HG03280 (cell line): Measurements from ENCODE around the gene MRPL32.

ENCODE experiments used
- ATAC-seq: cut with Tn5 transposase; IDR thresholded peaks from one replicate; pipeline ENCODE4 v1.9.1; 2021; ENCODE audit warnings: mild to moderate bottlenecking, moderate library complexity; ENCODE audit not compliant: unreplicated experiment

Gene MRPL32

DNA sequence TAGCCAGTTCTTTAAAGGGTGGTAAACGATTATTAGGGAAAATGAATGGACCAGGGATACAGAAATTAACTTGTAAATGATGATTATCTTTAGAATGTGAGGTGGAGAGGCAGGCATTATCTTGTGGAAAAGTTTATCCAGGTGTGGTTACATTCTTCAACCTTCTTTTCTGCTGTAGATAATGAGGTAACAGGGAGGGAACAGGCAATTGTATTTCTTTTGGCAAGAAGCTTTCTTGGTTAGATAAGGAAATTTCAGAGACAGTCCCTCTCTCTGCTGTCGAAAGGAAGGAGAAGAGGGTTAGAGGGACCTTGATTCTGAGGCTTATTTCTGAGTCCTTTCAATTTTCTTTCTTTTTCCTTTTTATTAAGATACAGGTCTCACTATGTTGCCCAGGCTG is 32.1 kb downstream of the MRPL32 start:
- ATAC-seq = no peak

DNA sequence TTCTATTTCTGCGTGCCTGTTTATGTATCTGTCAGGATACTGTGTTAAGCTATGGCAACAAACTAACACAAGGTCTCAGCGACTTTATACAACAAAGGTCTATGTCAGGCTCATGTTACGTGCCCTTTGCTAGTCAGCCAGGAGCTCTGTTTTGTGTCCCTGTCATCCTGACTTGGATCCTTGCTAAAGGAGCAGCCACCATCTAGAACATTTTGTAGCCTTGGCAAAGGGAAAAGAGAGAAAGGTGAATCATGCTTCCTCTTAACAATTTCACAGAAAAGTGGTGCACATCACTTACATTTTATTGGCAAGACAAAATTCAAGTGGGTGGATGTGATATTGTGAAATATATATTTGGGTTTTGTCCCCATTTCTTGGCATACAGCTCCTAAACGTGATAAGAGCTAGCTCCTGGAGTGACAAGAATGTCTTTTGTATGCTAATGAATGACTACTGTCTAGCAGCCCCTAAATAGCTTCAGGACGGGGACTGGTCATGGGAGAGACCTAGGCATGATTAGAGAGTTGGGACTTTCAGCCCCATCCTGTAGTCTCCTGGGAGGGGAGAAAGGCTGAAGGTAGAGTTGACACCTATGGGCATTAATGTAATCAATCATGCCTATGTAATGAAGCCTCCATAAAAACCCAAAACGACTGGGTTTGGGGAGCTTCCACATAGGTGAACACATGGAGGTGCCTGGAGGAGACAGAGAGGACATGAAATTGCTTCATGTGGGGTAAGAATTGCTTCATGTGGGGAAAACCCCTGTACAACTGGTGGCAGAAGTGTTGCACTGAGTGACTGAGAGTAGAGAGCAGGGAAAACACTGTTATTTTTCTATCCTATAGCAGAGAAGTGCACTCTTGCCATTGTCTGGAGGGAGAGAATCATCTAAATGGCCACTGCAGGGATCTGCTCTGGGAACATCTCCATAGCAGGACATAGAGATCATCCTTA is 33.0 kb downstream of the MRPL32 start:
- no peak for ATAC-seq

DNA sequence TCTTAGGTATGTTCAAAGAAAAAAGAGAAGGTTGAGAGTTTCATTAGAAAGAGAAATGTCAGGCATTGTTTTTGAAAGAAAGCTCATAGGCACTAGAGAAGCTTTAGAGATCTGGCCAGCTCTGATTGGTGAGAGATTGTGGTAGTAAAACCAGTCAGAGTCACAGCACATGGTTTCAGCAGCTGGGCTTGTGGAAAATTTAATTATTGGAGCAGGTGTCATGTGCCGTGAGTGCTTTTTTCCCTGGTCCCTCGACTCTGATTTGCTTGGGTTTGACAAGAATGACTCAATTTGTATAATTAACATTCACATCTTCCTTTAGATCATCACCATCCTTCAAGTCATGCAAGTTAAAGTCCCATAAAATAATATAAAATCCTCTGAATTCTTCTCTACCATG is 35.2 kb downstream of the MRPL32 start:
- ATAC-seq = no peak

GRCh38 chr7:42972699-42973500 is 40.7 kb downstream of the MRPL32 start:
- ATAC-seq = no peak

- ATAC-seq = no peak
Measured at GRCh38 chr7:42976371-42976770, 44.2 kb downstream of the MRPL32 start.

- no peak for ATAC-seq
Measured at GRCh38 chr7:42978496-42978895, 46.3 kb downstream of the MRPL32 start.

- ATAC-seq = no peak
Measured at GRCh38 chr7:42980084-42980483, 47.9 kb downstream of the MRPL32 start.

- no peak for ATAC-seq
Measured at GRCh38 chr7:42980514-42980913, 48.3 kb downstream of the MRPL32 start.

- ATAC-seq = no peak
Measured at GRCh38 chr7:42981601-42982000, 49.4 kb downstream of the MRPL32 start.

DNA sequence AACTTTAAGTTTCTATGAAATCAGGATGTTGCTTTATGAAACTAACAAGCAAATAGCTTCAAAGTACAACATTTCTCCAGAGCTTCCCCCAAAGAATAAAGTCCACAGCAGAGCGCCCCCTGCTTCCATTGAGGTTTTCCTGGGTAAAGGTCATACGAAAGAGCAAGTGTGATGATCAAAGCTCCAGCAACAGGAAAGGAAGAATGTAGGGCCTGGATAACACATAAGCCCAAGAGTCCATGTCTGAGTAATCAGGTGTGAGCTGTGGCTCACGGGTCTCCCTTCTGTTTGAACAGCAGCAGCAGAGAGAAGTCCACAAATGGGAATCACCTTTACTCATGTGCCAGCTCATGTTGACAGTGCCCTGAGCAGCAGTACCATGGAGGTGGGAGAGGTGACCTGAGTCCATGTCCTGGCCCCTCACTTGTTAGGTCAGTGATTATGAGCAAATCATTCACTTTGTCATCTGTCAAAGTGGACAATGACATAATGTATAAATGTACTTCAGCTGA is 50.5 kb downstream of the MRPL32 start:
- no peak for ATAC-seq

DNA sequence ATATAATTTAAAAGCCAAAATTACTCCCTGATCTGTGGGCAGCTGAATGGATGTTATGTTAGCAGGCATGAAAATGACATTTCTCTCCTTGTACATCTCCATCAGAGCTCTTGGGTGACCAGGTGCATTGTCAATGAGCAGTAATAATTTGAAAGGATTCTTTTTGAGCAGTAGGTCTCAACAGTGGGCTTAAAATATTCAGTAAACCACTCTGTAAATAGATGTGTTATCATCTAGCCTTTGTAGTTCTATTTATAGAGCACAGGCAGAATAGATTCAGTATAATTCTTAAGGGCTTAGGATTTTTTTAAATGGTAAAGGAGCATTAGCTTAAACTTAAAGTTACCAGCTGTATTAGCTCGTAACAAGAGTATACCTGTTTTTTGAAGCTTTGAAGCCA is 52.0 kb downstream of the MRPL32 start:
- no peak for ATAC-seq

DNA sequence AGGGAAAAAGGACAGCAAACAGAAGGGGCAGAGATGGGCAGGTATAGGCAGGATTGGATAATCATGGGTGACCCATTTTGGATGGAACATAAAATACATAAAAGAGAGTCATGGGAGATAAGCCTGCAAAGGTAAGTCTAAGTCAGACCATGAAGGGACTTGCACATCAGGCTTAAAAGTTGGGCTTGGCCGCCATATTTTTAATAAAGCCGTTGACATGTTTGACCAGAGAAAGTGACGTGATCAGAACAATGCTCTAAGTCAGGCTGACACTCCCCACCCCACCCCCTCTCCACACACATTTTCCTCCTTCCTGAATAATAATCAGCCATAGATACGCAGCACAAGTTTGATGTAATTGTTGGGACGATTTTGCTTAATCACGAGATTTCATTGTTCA is 54.0 kb downstream of the MRPL32 start:
- no peak for ATAC-seq

- ATAC-seq = no peak
Measured at GRCh38 chr7:42986781-42987248, 54.6 kb downstream of the MRPL32 start.
